HUES64 (cell line): Measurements from ENCODE around the gene HIVEP3.
"Not testable (repeated sequence)": the region's sequence is repeated elsewhere in the genome, so short reads cannot be mapped to it uniquely, and the experiment has no call there.

Source experiments
- H3K27ac ChIP-seq: 2 replicates; pipeline ENCODE4 v1.7.0; 2013; ENCODE audit warnings: low read depth, low read length, inconsistent platforms
- H3K27me3 ChIP-seq: 2 replicates; pipeline ENCODE4 v1.6.1; 2013; ENCODE audit warnings: mild to moderate bottlenecking, low read length; ENCODE audit not compliant: insufficient read depth
- H3K36me3 ChIP-seq: 2 replicates; pipeline ENCODE4 v1.6.1; 2013; ENCODE audit warnings: mild to moderate bottlenecking, low read length; ENCODE audit not compliant: insufficient read depth
- H3K4me1 ChIP-seq: 2 replicates; pipeline ENCODE4 v1.6.1; 2013; ENCODE audit warnings: mild to moderate bottlenecking, low read length, moderate library complexity; ENCODE audit not compliant: insufficient read depth
- H3K4me3 ChIP-seq: 2 replicates; pipeline ENCODE4 v1.5.1; 2013; ENCODE audit warnings: mild to moderate bottlenecking, low read length, moderate library complexity
- H3K9ac ChIP-seq: 2 replicates; pipeline ENCODE4 v1.6.1; 2013; ENCODE audit warnings: mild to moderate bottlenecking, low read depth, low read length
- H3K9me3 ChIP-seq: 2 replicates; pipeline ENCODE4 v1.6.1; 2013; ENCODE audit warnings: low read depth, low read length; ENCODE audit not compliant: insufficient read depth
- WGBS: fragments of 150-250, 120-280 bp; methylation state at CpG from one replicate; pipeline ENCODE4 v1.1.7; 2013; ENCODE audit warnings: missing lambda C conversion rate; 5-methylcytosine and 5-hydroxymethylcytosine counted together

HIVEP3 gene

DNA sequence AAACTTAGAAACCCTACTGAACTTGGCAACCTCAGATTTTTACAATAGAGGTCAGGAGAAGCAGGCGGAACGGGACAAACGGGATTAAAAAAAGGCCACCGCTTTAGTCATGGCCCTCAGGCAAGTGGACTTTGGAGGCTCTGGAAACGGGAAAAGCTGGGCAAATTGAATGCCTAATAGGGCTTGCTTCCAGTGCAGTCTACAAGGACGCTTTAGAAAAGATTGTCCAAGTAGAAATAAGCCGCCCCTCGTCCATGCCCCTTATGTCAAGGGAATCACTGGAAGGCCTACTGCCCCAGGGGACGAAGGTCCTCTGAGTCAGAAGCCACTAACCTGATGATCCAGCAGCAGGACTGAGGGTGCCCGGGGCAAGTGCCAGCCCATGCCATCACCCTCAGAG lies 27.2 kb upstream of the HIVEP3 start:
- 93% methylated on average over 10 of the region's 10 CpGs for WGBS
- H3K4me3 ChIP-seq, H3K4me1 ChIP-seq, H3K27ac ChIP-seq, H3K27me3 ChIP-seq, H3K9ac ChIP-seq, H3K36me3 ChIP-seq: not testable (repeated sequence)
- H3K9me3 ChIP-seq = peaks cover 21% of the 10 kb centered on the region; the same call in 1 of the 2 replicates

DNA sequence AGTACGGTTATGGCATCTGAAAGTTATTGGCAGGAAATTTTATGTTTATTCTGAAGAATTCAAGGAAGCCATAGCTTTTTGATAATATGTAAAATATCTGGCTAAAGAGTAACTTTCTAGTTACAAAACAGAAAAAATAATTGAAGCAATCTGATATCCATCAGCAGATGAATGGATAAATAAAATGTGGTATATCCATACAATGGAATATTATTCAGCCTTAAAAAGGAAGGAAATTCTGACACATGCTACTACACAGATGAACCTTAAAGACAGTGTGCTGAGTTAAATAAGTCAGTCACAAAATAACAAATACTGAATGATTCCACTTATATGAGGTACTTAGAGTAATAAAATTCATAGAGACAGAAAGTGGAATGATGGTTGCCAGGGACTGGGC lies 25.0 kb upstream of the HIVEP3 start:
- Histone ChIP-seq H3K36me3 (no peaks in the 10 kb centered on the region), H3K4me3 (no peak overlapping the region)
- 100% methylated on average over 1 of the region's 1 CpG for WGBS

DNA sequence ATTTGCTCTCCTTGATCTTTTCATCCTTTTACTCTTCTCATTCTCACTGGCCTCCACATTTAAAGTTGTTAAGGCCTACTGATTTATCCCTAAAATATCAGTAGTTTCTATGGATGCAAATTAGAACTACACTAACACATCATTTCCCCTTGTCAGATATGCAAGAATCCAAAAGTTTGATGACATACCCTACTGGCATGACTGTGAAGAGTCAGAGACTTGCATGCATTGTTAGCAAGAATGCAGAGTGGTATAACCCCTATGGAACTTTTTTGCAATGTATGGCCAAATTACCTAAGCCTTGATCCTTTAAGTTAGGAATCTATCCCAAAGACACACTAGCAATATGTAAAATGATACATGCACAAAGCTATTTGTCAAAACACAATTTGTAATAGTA lies 23.6 kb upstream of the HIVEP3 start:
- Histone ChIP-seq H3K36me3 (no peaks in the 10 kb centered on the region), H3K27me3 (no peaks in the 10 kb centered on the region), H3K4me3 (no peak overlapping the region), H3K9me3 (peaks cover 11% of the 10 kb centered on the region; the same call in 1 of the 2 replicates), H3K27ac (no peak overlapping the region), H3K9ac (no peak overlapping the region), H3K4me1 (no peaks in the 10 kb centered on the region)

More for the DNA sequence above, 25.0 kb upstream of the HIVEP3 start:
- H3K27me3 ChIP-seq = no peaks in the 10 kb centered on the region
- no peak overlapping the region for H3K9ac ChIP-seq
- no peak overlapping the region for H3K27ac ChIP-seq
- H3K4me1 ChIP-seq = no peaks in the 10 kb centered on the region
- H3K9me3 ChIP-seq = peaks cover 11% of the 10 kb centered on the region; the same call in 1 of the 2 replicates

DNA sequence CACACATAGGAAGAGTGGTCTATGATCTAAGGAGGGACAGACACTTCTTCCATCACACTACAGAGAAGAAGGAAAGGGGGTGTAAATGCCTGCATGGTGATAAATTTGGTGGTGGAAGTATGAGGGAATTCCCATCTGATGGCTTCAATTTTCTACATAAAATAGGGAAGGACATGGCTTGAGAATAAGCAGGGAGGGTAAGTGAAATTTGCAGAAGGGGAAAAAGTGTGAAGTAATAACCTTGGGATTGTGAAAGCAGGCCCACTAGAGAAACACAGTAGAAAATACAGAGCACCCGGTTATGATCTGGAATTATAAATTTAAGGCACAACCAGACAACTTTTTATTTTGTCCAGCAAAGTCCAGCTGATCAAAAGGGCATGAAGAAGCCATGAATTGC lies 22.7 kb upstream of the HIVEP3 start:
- Histone ChIP-seq H3K4me3 (no peak overlapping the region), H3K27me3 (no peaks in the 10 kb centered on the region)
- WGBS = 87% methylated on average over 1 of the region's 1 CpG

DNA sequence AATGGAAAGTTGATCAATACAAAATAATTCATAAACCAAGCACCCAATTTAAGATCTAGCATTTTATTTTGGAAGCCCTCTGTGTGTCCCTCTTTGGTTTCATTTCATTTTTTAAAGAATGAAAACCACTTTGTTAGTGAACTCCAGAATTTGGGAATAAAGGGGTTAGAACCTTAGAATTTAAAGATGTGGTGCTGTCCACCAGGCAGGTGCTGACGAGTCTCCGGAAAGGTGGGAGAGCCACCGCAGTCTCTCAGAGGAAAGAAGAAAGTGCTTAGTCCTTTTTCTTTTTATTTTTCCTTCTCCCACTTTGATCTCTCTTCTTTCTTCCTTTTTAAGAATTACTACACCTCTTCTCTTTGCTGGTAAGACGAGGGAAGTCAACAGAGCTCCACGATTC lies 20.5 kb upstream of the HIVEP3 start:
- Histone ChIP-seq H3K27me3 (no peaks in the 10 kb centered on the region), H3K9me3 (peaks cover 10% of the 10 kb centered on the region; the same call in 1 of the 2 replicates), H3K4me1 (0 out of 2 replicates have a peak, but pooled peaks cover 5% of the 10 kb centered on the region), H3K4me3 (no peak overlapping the region), H3K9ac (no peak overlapping the region), H3K27ac (no peak overlapping the region), H3K36me3 (no peaks in the 10 kb centered on the region)
- WGBS = 59% methylated on average over 5 of the region's 5 CpGs

More for the DNA sequence above, 22.7 kb upstream of the HIVEP3 start:
- peaks cover 11% of the 10 kb centered on the region; the same call in 1 of the 2 replicates for H3K9me3 ChIP-seq
- no peak overlapping the region for H3K9ac ChIP-seq
- H3K27ac ChIP-seq = no peak overlapping the region
- no peaks in the 10 kb centered on the region for H3K36me3 ChIP-seq
- no peaks in the 10 kb centered on the region for H3K4me1 ChIP-seq

DNA sequence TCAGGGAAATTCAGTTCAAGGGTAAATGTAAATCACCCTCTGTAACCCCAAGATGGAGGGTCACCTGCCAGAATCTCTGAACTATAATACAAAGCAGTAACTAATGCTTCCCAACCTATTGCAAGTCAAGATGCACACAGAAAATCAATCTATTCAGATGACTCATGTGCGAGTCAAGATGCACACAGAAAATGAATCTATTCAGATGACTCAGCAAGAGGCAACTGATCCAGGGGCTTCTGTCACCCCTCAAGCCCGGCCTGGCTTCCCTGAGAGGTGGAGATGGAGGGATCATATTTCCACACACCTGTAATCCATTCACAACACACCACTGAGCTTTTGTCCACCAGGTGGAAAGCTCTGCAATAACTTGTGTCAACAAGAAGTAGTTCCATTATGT lies 17.4 kb upstream of the HIVEP3 start:
- Histone ChIP-seq H3K27me3 (no peaks in the 10 kb centered on the region), H3K9me3 (no peaks in the 10 kb centered on the region; the same call in 1 of the 2 replicates), H3K27ac (no peak overlapping the region), H3K4me1 (0 out of 2 replicates have a peak, but pooled peaks cover 5% of the 10 kb centered on the region), H3K9ac (no peak overlapping the region), H3K4me3 (no peak overlapping the region), H3K36me3 (no peaks in the 10 kb centered on the region)
- WGBS = 94% methylated on average over 1 of the region's 2 CpGs

DNA sequence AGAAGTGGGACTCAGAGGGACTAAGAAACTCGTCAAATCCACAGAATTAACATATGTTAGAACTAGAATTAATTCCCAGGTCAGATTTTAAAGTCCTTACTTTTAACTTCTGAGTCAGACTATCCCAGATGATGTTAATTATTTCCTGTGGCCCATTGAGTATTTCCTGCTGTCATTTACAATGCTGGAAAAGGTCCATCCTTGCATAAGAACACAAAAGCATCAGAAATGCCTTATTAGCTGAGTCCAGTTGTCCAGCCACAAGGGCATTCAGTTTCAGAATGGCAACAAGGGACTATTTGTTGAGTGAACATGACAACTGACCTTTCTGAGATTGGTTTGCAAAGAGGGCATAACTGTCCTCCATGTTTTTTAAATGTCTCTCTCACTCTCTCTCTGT lies 16.5 kb upstream of the HIVEP3 start:
- Histone ChIP-seq H3K27ac (no peak overlapping the region), H3K9ac (no peak overlapping the region), H3K27me3 (no peaks in the 10 kb centered on the region), H3K4me3 (no peak overlapping the region), H3K9me3 (no peaks in the 10 kb centered on the region; the same call in 1 of the 2 replicates), H3K36me3 (no peaks in the 10 kb centered on the region), H3K4me1 (0 out of 2 replicates have a peak, but pooled peaks cover 5% of the 10 kb centered on the region)
- WGBS = 53% methylated on average over 1 of the region's 1 CpG

DNA sequence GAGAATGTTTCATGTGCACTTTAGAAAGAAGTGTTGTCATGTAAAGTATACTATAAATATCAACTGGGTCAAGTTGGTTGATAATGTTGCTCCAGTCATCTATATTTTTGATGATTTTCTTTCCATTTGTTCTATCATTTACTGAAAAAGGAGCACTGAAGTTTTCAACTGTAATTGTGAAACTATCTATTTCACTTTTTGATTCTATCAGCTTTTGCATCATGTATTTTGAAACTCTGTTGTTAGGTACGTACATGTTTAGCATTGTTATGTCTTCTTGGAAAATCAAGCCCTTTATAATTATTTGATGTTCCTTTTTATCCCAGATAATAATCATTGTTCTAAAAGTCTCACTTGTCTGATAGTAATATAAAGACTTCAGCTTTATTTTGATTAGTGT lies 14.4 kb upstream of the HIVEP3 start:
- H3K9me3 ChIP-seq = no peaks in the 10 kb centered on the region; the same call in 1 of the 2 replicates
- H3K27ac ChIP-seq = no peak overlapping the region
- no CpG with 5 or more reads among the region's 1 CpG for WGBS
- H3K27me3 ChIP-seq = no peaks in the 10 kb centered on the region
- H3K4me3 ChIP-seq = no peak overlapping the region
- H3K4me1 ChIP-seq = 0 out of 2 replicates have a peak, but pooled peaks cover 5% of the 10 kb centered on the region
- no peak overlapping the region for H3K9ac ChIP-seq
- H3K36me3 ChIP-seq = no peaks in the 10 kb centered on the region

DNA sequence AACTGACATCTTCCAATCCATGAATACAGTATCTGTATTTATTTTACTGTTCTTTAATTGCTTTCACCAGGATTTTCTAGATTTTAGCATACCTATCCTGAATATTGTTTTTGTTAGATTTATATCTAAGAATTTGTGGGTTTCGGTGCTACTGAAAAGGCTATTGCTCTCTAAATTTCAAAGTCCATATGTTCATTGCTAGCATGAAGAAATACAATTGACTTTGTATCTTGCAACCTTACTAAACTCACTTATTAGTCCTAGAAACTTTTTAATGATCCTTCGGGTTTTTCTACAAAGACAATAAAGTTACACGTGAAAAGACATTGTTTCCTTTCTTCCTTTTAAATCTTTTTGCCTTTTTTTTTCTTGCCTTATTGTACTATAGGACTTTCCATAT lies 12.9 kb upstream of the HIVEP3 start:
- Histone ChIP-seq H3K4me1 (0 out of 2 replicates have a peak, but pooled peaks cover 5% of the 10 kb centered on the region), H3K27ac (no peak overlapping the region), H3K4me3 (no peak overlapping the region), H3K27me3 (no peaks in the 10 kb centered on the region), H3K9ac (no peak overlapping the region), H3K9me3 (no peaks in the 10 kb centered on the region; the same call in 1 of the 2 replicates), H3K36me3 (no peaks in the 10 kb centered on the region)
- 88% methylated on average over 3 of the region's 3 CpGs for WGBS

DNA sequence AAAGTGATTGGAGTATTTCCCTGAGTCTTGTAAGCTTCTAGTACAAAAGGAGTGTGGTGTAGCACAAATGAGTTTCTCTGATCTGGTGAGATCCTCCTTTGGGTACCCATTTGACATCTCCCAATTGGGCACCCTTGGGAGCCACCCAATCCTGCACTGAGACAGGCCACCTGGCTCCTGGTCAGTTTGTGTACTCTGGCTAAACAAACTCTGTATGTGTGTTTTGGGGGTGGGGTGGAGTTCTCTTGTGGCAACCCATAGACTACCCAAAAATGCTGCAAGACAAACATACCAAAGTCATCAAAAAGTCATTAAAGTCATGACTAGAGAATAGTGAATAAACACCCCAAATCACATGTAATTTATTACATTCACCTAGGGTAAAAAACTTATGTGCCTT lies 8.4 kb upstream of the HIVEP3 start:
- Histone ChIP-seq H3K9ac (no peak overlapping the region), H3K9me3 (0 out of 2 replicates have a peak, but pooled peaks cover 7% of the 10 kb centered on the region), H3K4me1 (no peaks in the 10 kb centered on the region), H3K27me3 (no peaks in the 10 kb centered on the region), H3K27ac (no peak overlapping the region), H3K4me3 (no peak overlapping the region), H3K36me3 (no peaks in the 10 kb centered on the region)

DNA sequence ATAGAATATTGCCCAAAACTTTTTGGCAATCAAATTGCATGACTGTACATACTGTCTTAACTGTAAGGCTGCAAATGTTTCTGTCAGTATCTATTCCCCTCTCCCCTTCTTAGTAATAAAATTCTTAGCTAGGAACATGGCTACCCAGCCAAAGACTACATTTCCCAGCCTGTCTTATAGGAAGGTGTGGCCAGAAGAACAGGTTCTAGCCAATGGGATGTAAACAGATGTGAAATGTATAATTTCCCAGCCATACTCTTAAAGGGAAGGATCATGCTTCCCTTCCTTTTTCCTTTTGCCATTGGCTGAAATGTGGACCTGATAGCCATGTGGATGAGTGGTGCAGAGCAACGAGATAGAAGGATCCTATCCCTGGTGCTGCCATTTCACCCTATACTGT lies 7.0 kb upstream of the HIVEP3 start:
- no CpG with 5 or more reads among the region's 1 CpG for WGBS
- H3K9me3 ChIP-seq = 0 out of 2 replicates have a peak, but pooled peaks cover 7% of the 10 kb centered on the region
- no peak overlapping the region for H3K9ac ChIP-seq
- H3K27ac ChIP-seq = no peak overlapping the region
- H3K27me3 ChIP-seq = no peaks in the 10 kb centered on the region
- H3K4me1 ChIP-seq = 0 out of 2 replicates have a peak, but pooled peaks cover under 1% of the 10 kb centered on the region
- H3K4me3 ChIP-seq = no peak overlapping the region
- no peaks in the 10 kb centered on the region for H3K36me3 ChIP-seq

DNA sequence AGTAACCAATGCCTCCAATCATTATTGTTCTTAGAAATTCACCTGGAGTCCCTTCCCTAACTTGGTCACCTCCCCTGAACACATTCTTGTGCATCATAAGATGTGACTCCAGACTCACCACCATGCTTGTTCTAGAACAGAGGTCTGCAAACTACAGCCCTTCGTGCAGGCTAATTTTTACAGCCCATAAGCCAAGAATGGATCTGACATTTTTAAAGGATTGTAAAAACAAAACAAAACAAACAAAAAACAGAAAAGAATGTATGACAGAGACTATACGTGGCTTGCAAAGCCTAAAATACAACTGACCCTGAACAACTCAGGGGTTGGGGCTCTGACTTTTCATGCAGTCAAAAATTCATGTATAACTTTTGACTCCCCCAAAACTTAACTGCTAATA lies 6.2 kb upstream of the HIVEP3 start:
- no peak overlapping the region for H3K9ac ChIP-seq
- 84% methylated on average over 2 of the region's 2 CpGs for WGBS

More for the DNA sequence above, 6.2 kb upstream of the HIVEP3 start:
- Histone ChIP-seq H3K9me3 (0 out of 2 replicates have a peak, but pooled peaks cover 7% of the 10 kb centered on the region), H3K4me3 (no peak overlapping the region), H3K27me3 (peaks cover 3% of the 10 kb centered on the region; the same call in 1 of the 2 replicates), H3K36me3 (no peaks in the 10 kb centered on the region), H3K27ac (no peak overlapping the region), H3K4me1 (peaks cover 8% of the 10 kb centered on the region; the same call in 1 of the 2 replicates)
